Measurements from ENCODE around the gene RBM17. TPM values are rescaled to one million over a fixed set of nuclear protein-coding genes. Genes with fewer than 3 reads are reported as not detected.

Gene RBM17
- total RNA-seq, 2 donors from 2014 or later = 48.5 to 65.0 TPM

GRCh38 chr10:6052247-6053221 lies 36.3 kb upstream of the RBM17 start:
- DNase-seq (ENCODE audit: low spot score) = no peak
- Histone ChIP-seq H3K4me1 (ENCODE audit: control insufficient read depth in 1 of 2, low read depth in 2 of 2) (peaks cover 0 to 3% of the 10 kb centered on the region in 2 donors), H3K27me3 (replicated peaks; ENCODE audit: insufficient read depth) (no peaks in the 10 kb centered on the region), H3K27ac (no peak overlapping the region), H3K9me3 (no peaks in the 10 kb centered on the region), H3K4me3 (no peak overlapping the region), H3K36me3 (no peaks in the 10 kb centered on the region)
- ATAC-seq (ENCODE audit: insufficient number of reproducible peaks, low FRiP score, low read depth) = no peak
- TF ChIP-seq, protein P1, sequence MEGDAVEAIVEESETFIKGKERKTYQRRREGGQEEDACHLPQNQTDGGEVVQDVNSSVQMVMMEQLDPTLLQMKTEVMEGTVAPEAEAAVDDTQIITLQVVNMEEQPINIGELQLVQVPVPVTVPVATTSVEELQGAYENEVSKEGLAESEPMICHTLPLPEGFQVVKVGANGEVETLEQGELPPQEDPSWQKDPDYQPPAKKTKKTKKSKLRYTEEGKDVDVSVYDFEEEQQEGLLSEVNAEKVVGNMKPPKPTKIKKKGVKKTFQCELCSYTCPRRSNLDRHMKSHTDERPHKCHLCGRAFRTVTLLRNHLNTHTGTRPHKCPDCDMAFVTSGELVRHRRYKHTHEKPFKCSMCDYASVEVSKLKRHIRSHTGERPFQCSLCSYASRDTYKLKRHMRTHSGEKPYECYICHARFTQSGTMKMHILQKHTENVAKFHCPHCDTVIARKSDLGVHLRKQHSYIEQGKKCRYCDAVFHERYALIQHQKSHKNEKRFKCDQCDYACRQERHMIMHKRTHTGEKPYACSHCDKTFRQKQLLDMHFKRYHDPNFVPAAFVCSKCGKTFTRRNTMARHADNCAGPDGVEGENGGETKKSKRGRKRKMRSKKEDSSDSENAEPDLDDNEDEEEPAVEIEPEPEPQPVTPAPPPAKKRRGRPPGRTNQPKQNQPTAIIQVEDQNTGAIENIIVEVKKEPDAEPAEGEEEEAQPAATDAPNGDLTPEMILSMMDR (IDR thresholded peaks at IDR 0.05) = no peak

- Histone ChIP-seq H3K4me1 (ENCODE audit: control insufficient read depth in 1 of 2, low read depth in 2 of 2) (peaks cover 0 to 3% of the 10 kb centered on the region in 2 donors), H3K9me3 (no peaks in the 10 kb centered on the region), H3K27ac (no peak overlapping the region), H3K36me3 (no peaks in the 10 kb centered on the region), H3K27me3 (replicated peaks; ENCODE audit: insufficient read depth) (no peaks in the 10 kb centered on the region), H3K4me3 (no peak overlapping the region)
- TF ChIP-seq, protein P1 (IDR thresholded peaks at IDR 0.05) = no peak
- DNase-seq (ENCODE audit: low spot score) (no peak), ATAC-seq (ENCODE audit: insufficient number of reproducible peaks, low FRiP score, low read depth) (no peak)
Observed at GRCh38 chr10:6053303-6053702, 35.5 kb upstream of the RBM17 start.

GRCh38 chr10:6053816-6054631 lies 34.8 kb upstream of the RBM17 start:
- H3K4me3 ChIP-seq = no peak overlapping the region
- H3K27me3 ChIP-seq (replicated peaks; ENCODE audit: insufficient read depth) = no peaks in the 10 kb centered on the region
- no peaks in the 10 kb centered on the region for H3K36me3 ChIP-seq
- DNase-seq (ENCODE audit: low spot score) (no peak), ATAC-seq (ENCODE audit: insufficient number of reproducible peaks, low FRiP score, low read depth) (no peak)
- no peak overlapping the region for H3K27ac ChIP-seq
- H3K9me3 ChIP-seq = no peaks in the 10 kb centered on the region
- peaks cover 0 to 3% of the 10 kb centered on the region in 2 donors for H3K4me1 ChIP-seq (ENCODE audit: control insufficient read depth in 1 of 2, low read depth in 2 of 2)
- TF ChIP-seq, protein P1 (IDR thresholded peaks at IDR 0.05) = no peak

GRCh38 chr10:6054884-6055283 lies 34.0 kb upstream of the RBM17 start:
- Histone ChIP-seq H3K27me3 (replicated peaks; ENCODE audit: insufficient read depth) (no peaks in the 10 kb centered on the region), H3K4me1 (ENCODE audit: control insufficient read depth in 1 of 2, low read depth in 2 of 2) (peaks cover 0 to 3% of the 10 kb centered on the region in 2 donors), H3K4me3 (no peak overlapping the region), H3K27ac (no peak overlapping the region), H3K36me3 (no peaks in the 10 kb centered on the region), H3K9me3 (no peaks in the 10 kb centered on the region)
- ATAC-seq (ENCODE audit: insufficient number of reproducible peaks, low FRiP score, low read depth) (no peak), DNase-seq (ENCODE audit: low spot score) (no peak)
- TF ChIP-seq, protein P1 (IDR thresholded peaks at IDR 0.05) = no peak

DNA sequence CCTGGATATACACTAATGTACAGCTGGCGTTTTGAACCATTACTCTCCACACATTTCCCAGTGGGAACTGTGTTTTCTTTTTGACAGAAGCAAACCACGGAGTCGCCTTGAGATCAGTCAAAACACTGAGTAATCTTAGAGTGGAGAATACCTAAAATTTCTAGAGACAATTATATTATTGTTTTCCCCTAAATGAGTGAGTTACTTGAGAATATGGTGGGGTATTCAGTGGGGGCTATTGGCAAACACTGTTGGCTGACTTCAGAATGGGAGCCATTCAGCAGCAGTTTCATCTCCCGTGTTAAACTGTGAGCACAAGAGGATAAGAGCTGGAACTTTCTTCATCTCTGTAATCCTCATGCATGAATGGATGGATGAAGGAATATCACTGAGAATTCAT lies 32.9 kb upstream of the RBM17 start:
- Histone ChIP-seq H3K9me3 (no peaks in the 10 kb centered on the region), H3K27ac (no peak overlapping the region), H3K4me1 (ENCODE audit: control insufficient read depth in 1 of 2, low read depth in 2 of 2) (no peaks in the 10 kb centered on the region), H3K4me3 (no peak overlapping the region), H3K27me3 (replicated peaks; ENCODE audit: insufficient read depth) (no peaks in the 10 kb centered on the region), H3K36me3 (no peaks in the 10 kb centered on the region)
- TF ChIP-seq, protein P1 (IDR thresholded peaks at IDR 0.05) = no peak
- DNase-seq (ENCODE audit: low spot score) (no peak), ATAC-seq (ENCODE audit: insufficient number of reproducible peaks, low FRiP score, low read depth) (no peak)

Measured in thoracic aorta (tissue), 2 donors.